Mesendoderm (in vitro differentiated cells): ENCODE measurements around the gene E2F2. TPM values are rescaled to one million over a fixed set of nuclear protein-coding genes. Genes with fewer than 3 reads are reported as not detected.

ENCODE experiments used
- DNase-seq: peaks from one replicate; pipeline ENCODE4 v3.0.0; 2013
- H2AK5ac ChIP-seq: 2 replicates; pipeline ENCODE4 v1.6.1; 2013; ENCODE audit warnings: low read length, inconsistent platforms
- H2BK120ac ChIP-seq: 2 replicates; pipeline ENCODE4 v1.6.1; 2013; ENCODE audit warnings: low read depth, mild to moderate bottlenecking, low read length, moderate library complexity, mixed read lengths
- H2BK15ac ChIP-seq: replicated peaks from 2 replicates; pipeline ENCODE4 v1.6.1; 2013; ENCODE audit warnings: low read depth, mild to moderate bottlenecking, moderate library complexity
- H2BK5ac ChIP-seq: 2 replicates; pipeline ENCODE4 v1.6.1; 2013; ENCODE audit warnings: low read length, inconsistent platforms
- H3K18ac ChIP-seq: 2 replicates; pipeline ENCODE4 v1.6.1; 2013; ENCODE audit warnings: mild to moderate bottlenecking, low read length, mixed read lengths
- H3K23ac ChIP-seq: one replicate; pipeline ENCODE4 v1.6.1; 2013; ENCODE audit warnings: low read length
- H3K27ac ChIP-seq: 2 replicates; pipeline ENCODE4 v1.5.1; 2013; ENCODE audit warnings: low read depth, mild to moderate bottlenecking, inconsistent platforms, low read length, moderate library complexity
- H3K27me3 ChIP-seq: 2 replicates; pipeline ENCODE4 v1.6.1; 2013; ENCODE audit warnings: low read length, control low read depth, mild to moderate bottlenecking, inconsistent platforms; ENCODE audit not compliant: insufficient read depth, poor library complexity
- H3K36me3 ChIP-seq: 2 replicates; pipeline ENCODE4 v1.6.1; 2013; ENCODE audit warnings: low read length, inconsistent platforms; ENCODE audit not compliant: control insufficient read depth, insufficient read depth
- H3K4ac ChIP-seq: one replicate; pipeline ENCODE4 v1.6.1; 2013; ENCODE audit warnings: low read depth, mild to moderate bottlenecking, low read length, moderate library complexity
- H3K4me1 ChIP-seq: 2 replicates; pipeline ENCODE4 v1.6.1; 2013; ENCODE audit warnings: low read depth, low read length, inconsistent platforms; ENCODE audit not compliant: control insufficient read depth
- H3K4me2 ChIP-seq: 2 replicates; pipeline ENCODE4 v1.6.1; 2013; ENCODE audit warnings: low read length
- H3K4me3 ChIP-seq: 2 replicates; pipeline ENCODE4 v1.5.1; 2013; ENCODE audit warnings: mild to moderate bottlenecking, low read length
- H3K56ac ChIP-seq: one replicate; pipeline ENCODE4 v1.6.1; 2013; ENCODE audit warnings: low read length
- H3K79me1 ChIP-seq: 2 replicates; pipeline ENCODE4 v1.6.1; 2013; ENCODE audit warnings: low read length, inconsistent platforms
- H3K79me2 ChIP-seq: 2 replicates; pipeline ENCODE4 v1.6.1; 2013; ENCODE audit warnings: mild to moderate bottlenecking, low read length; ENCODE audit not compliant: control insufficient read depth, insufficient read depth
- H3K9ac ChIP-seq: 2 replicates; pipeline ENCODE4 v1.6.1; 2013; ENCODE audit warnings: low read length, inconsistent platforms
- H4K5ac ChIP-seq: one replicate; pipeline ENCODE4 v1.6.1; 2013; ENCODE audit warnings: low read length
- H4K8ac ChIP-seq: one replicate; pipeline ENCODE4 v1.6.1; 2013; ENCODE audit warnings: low read depth, mild to moderate bottlenecking, control low read depth, low read length, moderate library complexity
- WGBS: extraction: QIAGEN DNeasy Blood & Tissue Kit; methylation state at CpG from one replicate; pipeline ENCODE4 v1.1.7; 2013; ENCODE audit warnings: low lambda C conversion rate, missing lambda C conversion rate; ENCODE audit not compliant: insufficient coverage; ENCODE audit errors: extremely low coverage; 5-methylcytosine and 5-hydroxymethylcytosine counted together
- polyA plus RNA-seq, 2 experiments: library from polyadenylated mRNA; stranded (reverse); fragments of 200-250 nt; gene quantifications; one replicate each; pipeline ENCODE4 v1.2.3, GENCODE V29; 2013

E2F2 gene
- polyA plus RNA-seq (2013, experiment 1 of 2): 2.1 TPM
- polyA plus RNA-seq (2013, experiment 2 of 2): 1.8 TPM

GRCh38 chr1:23530747-23531561 lies at the start of gene E2F2:
Gene E2F2, minus strand, starts transcription at chr1:23531233. Its CDS starts 440 bp downstream, at chr1:23530793.
- H2AK5ac ChIP-seq: peak within 1 kb of the TSS; percentile 24
- peak within 1 kb of the TSS; percentile 79 for H3K4me2 ChIP-seq
- H2BK120ac ChIP-seq: no peak within 1 kb of the TSS
- H3K18ac ChIP-seq: peak within 1 kb of the TSS; percentile 69
- no CpG with 5 or more reads among the region's 85 CpGs for WGBS
- peak within 1 kb of the TSS; percentile 33 for H3K4me3 ChIP-seq
- no peaks in the 10 kb centered on the region for H3K36me3 ChIP-seq
- DNase-seq: peak; percentile 94
- no peak within 1 kb of the TSS for H4K8ac ChIP-seq
- H3K4ac ChIP-seq: peak within 1 kb of the TSS; percentile 49
- H2BK5ac ChIP-seq: no peak within 1 kb of the TSS
- no peak within 1 kb of the TSS for H4K5ac ChIP-seq
- H2BK15ac ChIP-seq: no peak within 1 kb of the TSS
- peak within 1 kb of the TSS; percentile 85 for H3K56ac ChIP-seq
- no peaks in the 10 kb centered on the region for H3K79me1 ChIP-seq
- no peaks in the 10 kb centered on the region for H3K79me2 ChIP-seq
- peak within 1 kb of the TSS; percentile 70 for H3K9ac ChIP-seq
- H3K27ac ChIP-seq: no peak within 1 kb of the TSS
- peak within 1 kb of the TSS; percentile 36 for H3K23ac ChIP-seq
- H3K4me1 ChIP-seq: peaks cover 3% of the 10 kb centered on the region
- H3K27me3 ChIP-seq: no peaks in the 10 kb centered on the region

GRCh38 chr1:23578997-23579363 lies 47.9 kb upstream of the E2F2 start:
- Histone ChIP-seq H3K9ac (no peak overlapping the region), H3K79me1 (no peaks in the 10 kb centered on the region), H4K8ac (no peak overlapping the region), H3K4ac (no peak overlapping the region), H3K36me3 (no peaks in the 10 kb centered on the region), H3K4me3 (no peak overlapping the region), H3K79me2 (no peaks in the 10 kb centered on the region), H2BK5ac (no peak overlapping the region), H2AK5ac (no peak overlapping the region), H3K18ac (no peak overlapping the region), H3K56ac (no peak overlapping the region), H3K27me3 (no peaks in the 10 kb centered on the region), H3K4me2 (no peak overlapping the region), H3K4me1 (peaks cover 3% of the 10 kb centered on the region), H2BK15ac (no peak overlapping the region), H2BK120ac (no peak overlapping the region), H3K27ac (no peak overlapping the region), H3K23ac (no peak overlapping the region), H4K5ac (no peak overlapping the region)
- no CpG with 5 or more reads among the region's 6 CpGs for WGBS
- no peak for DNase-seq

DNA sequence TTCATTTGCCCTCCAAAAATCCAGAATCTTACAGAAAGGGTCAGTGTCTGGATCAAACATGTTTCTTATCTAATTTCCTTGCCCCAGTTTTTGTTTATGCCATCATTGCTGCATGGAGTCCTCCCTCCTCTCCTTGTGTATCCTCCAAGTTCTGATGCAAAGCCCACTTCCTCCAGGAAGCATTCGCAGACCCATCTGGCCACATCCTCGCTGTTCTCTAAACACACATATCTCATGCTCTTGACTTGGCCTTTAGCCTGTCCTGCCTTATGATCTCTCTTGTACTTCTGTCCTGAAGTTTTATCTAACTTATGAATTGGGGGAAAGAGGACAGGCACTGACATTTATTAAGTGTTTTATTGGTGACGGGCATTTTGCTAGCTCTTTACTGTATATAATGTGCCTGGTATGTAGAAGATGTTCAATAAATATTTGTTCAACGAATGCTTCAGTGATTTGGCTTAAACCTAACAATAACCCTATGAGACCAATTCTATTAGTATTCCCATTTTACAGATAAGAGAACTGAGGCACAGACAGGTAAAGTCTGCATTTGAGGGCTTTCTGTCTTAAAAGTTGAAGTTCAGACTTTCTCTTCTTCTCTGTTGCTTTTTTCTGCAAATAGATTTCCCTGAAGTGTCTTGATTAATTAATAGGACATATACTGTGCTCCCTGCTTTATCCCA lies 47.4 kb upstream of the E2F2 start:
- no peak overlapping the region for H3K18ac ChIP-seq
- peaks cover 3% of the 10 kb centered on the region for H3K4me1 ChIP-seq
- no peaks in the 10 kb centered on the region for H3K36me3 ChIP-seq
- DNase-seq: no peak
- H2BK15ac ChIP-seq: no peak overlapping the region
- no peak overlapping the region for H3K27ac ChIP-seq
- no peak overlapping the region for H3K23ac ChIP-seq
- H2AK5ac ChIP-seq: peak overlapping the region; percentile 56
- no peaks in the 10 kb centered on the region for H3K79me1 ChIP-seq
- H4K5ac ChIP-seq: no peak overlapping the region
- H3K56ac ChIP-seq: no peak overlapping the region
- no peak overlapping the region for H3K4me3 ChIP-seq
- no CpG with 5 or more reads among the region's 4 CpGs for WGBS
- H2BK120ac ChIP-seq: no peak overlapping the region
- H4K8ac ChIP-seq: no peak overlapping the region
- H3K4ac ChIP-seq: no peak overlapping the region
- H3K79me2 ChIP-seq: no peaks in the 10 kb centered on the region
- H3K27me3 ChIP-seq: no peaks in the 10 kb centered on the region
- H3K9ac ChIP-seq: peak overlapping the region; percentile 12
- no peak overlapping the region for H2BK5ac ChIP-seq
- H3K4me2 ChIP-seq: no peak overlapping the region

DNA sequence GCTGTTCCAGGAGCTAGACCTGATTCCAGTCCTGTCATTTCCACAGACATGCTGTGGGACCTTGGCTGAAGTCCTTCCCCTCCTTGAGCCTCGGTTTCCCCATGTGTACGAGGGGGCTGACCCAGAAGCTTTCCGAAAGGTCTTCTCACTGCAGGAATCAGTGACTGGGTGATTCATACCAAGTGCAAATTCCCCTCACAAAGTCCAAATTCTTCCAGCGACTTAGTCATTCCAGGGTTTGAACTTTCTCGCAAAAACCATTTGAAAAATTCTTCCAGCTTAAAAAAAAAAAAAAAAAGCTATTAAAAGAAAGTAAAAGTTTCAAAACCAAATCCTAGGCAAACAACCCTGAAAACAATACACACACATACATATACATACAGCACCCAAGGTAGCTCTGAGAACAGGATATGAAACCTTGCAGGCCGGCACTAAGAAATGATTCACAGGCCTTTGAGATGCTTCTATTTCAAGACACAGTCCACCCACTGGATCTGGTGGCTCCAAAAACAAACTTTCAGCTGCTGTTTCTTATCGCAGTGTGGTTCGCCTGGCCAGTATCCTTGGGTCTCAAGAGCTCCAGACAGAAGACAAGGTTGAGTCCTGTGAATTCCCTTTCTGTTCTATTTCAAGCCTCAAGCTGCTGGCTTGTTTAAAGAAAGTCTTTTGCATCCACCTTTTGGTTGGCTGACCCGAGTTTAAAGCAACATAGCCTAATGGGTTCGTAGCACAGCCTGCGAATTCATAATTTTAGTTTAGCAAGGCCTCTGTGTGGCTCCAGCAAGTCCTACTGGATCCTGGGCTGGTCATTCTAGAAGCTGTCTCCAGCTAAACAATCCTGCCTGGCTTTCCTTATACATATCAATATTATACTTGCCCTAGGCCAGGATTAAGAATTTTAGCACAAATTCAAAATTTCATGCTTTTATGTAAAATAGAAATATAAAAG lies 46.3 kb upstream of the E2F2 start:
- Histone ChIP-seq H3K23ac (no peak overlapping the region), H3K56ac (no peak overlapping the region), H3K36me3 (no peaks in the 10 kb centered on the region), H3K79me1 (no peaks in the 10 kb centered on the region), H3K18ac (no peak overlapping the region), H3K4me1 (peaks cover 3% of the 10 kb centered on the region), H2BK120ac (no peak overlapping the region), H3K4ac (no peak overlapping the region), H4K5ac (peak overlapping the region; percentile 41), H3K4me3 (no peak overlapping the region), H2BK5ac (no peak overlapping the region), H3K79me2 (no peaks in the 10 kb centered on the region), H3K27me3 (no peaks in the 10 kb centered on the region), H4K8ac (no peak overlapping the region), H3K9ac (no peak overlapping the region), H2BK15ac (no peak overlapping the region), H3K27ac (no peak overlapping the region), H2AK5ac (no peak overlapping the region), H3K4me2 (no peak overlapping the region)
- WGBS: no CpG with 5 or more reads among the region's 11 CpGs
- no peak for DNase-seq

GRCh38 chr1:23576338-23577055 lies 45.5 kb upstream of the E2F2 start:
- Histone ChIP-seq H4K5ac (no peak overlapping the region), H3K18ac (no peak overlapping the region), H2BK15ac (no peak overlapping the region), H3K4me3 (no peak overlapping the region), H3K4ac (peak overlapping the region; percentile 65), H2AK5ac (no peak overlapping the region), H2BK120ac (no peak overlapping the region), H3K56ac (peak overlapping the region; percentile 10), H4K8ac (no peak overlapping the region), H3K36me3 (no peaks in the 10 kb centered on the region), H3K79me2 (no peaks in the 10 kb centered on the region), H3K4me2 (no peak overlapping the region), H3K23ac (no peak overlapping the region), H3K79me1 (no peaks in the 10 kb centered on the region), H3K4me1 (peaks cover 3% of the 10 kb centered on the region), H3K27me3 (no peaks in the 10 kb centered on the region), H3K9ac (no peak overlapping the region), H2BK5ac (no peak overlapping the region), H3K27ac (no peak overlapping the region)
- no peak for DNase-seq
- no CpG with 5 or more reads among the region's 7 CpGs for WGBS
